ENCODE measurements around the gene CARS2. TPM values are rescaled to one million over a fixed set of nuclear protein-coding genes. Genes with fewer than 3 reads are reported as not detected.
A peak's percentile ranks its signal among the peaks of the same experiment; 100 is the strongest.

CARS2 gene
- total and polyA plus RNA-seq, 3 donors from 2014 or later: 60.4 to 116 (median 100) TPM

DNA sequence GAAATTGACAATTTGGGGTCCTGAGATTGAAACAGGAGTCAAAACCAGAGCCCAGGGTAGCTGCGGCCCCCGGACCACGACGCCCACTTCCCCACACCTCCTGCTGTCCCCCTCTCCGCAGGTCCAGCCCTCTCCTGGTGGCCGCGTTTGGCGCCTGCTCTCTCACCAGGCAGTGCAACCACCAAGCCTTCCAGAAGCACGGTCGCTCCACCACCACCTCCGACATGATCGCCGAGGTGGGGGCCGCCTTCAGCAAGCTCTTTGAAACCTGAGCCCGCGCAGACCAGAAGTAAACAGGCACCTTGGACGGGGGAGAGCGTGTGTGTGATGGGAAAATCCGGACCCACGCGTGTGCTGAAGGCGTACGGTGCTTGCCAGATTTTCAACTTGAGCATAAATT, 67.7 kb downstream of the CARS2 start:
- Histone ChIP-seq H3K27ac (no peak overlapping the region), H3K4me3 (no peak overlapping the region), H3K36me3 (ENCODE audit: low read depth, missing control alignments) (no peaks in the 10 kb centered on the region), H3K4me1 (peaks cover 15% of the 10 kb centered on the region), H3K9me3 (no peaks in the 10 kb centered on the region), H3K27me3 (no peaks in the 10 kb centered on the region)
- WGBS, 2 donors: 91% methylated on average over 18 to 23 of the region's 23 CpGs
- no peak for TF ChIP-seq POLR2A (IDR thresholded peaks at IDR 0.05)
- TF ChIP-seq CTCF (IDR thresholded peaks at IDR 0.05): no peak
- intact Hi-C loops (cut with DNase I; ENCODE audit: low total_unique reads): no loop called here
- DNase-seq: no peak

DNA sequence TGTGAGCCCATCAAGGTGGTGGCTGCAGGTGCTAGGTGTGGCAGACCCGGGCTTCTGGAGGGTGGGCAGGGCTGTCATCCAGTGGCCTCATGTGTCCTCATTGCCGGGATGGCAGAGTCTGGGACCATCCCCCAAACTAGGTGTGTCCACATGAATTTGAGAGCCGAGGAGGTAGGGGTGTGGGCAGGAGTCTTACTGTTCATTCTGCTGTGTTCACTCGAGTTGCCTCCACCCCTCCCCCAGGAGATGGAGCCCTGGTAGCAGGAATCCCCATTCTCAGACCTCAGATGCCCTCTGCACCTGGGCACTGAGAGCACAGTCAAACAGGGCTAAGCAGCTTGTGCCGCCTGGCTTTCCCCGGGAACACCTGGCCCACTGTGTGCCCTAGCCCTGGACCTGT, 68.2 kb downstream of the CARS2 start:
- WGBS, 2 donors: 80 to 100% methylated on average over 3 to 6 of the region's 6 CpGs
- TF ChIP-seq CTCF (IDR thresholded peaks at IDR 0.05) (no peak), POLR2A (IDR thresholded peaks at IDR 0.05) (no peak)
- H3K27me3 ChIP-seq: no peaks in the 10 kb centered on the region
- no peak overlapping the region for H3K27ac ChIP-seq
- intact Hi-C loops (cut with DNase I; ENCODE audit: low total_unique reads): no loop called here
- H3K4me3 ChIP-seq: no peak overlapping the region
- DNase-seq: no peak
- H3K4me1 ChIP-seq: peaks cover 15% of the 10 kb centered on the region
- H3K9me3 ChIP-seq: no peaks in the 10 kb centered on the region
- no peaks in the 10 kb centered on the region for H3K36me3 ChIP-seq (ENCODE audit: low read depth, missing control alignments)

DNA sequence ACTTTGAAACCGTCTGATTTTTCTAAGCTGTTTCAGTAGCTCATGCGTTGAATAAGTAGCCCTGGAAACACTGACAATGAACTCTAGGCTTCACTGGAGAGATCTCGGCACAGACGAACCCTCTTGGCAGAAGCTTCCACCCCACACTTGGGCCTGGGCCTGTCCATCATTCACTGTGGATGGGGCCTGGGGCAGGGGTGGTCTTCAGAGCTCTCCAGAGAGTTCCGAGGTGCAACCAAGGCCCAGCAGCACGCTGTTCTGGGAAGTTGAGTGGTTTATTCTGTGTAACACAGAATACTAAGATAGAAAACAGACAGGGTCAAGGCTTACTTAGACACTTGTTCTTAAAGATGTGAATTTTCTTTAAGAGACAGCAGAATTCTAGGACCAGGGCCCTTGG, 68.6 kb downstream of the CARS2 start:
- Histone ChIP-seq H3K36me3 (ENCODE audit: low read depth, missing control alignments) (no peaks in the 10 kb centered on the region), H3K9me3 (no peaks in the 10 kb centered on the region), H3K4me3 (no peak overlapping the region), H3K27me3 (no peaks in the 10 kb centered on the region), H3K27ac (no peak overlapping the region), H3K4me1 (peaks cover 15% of the 10 kb centered on the region)
- no peak for TF ChIP-seq POLR2A (IDR thresholded peaks at IDR 0.05)
- TF ChIP-seq CTCF (IDR thresholded peaks at IDR 0.05): no peak
- intact Hi-C loops (cut with DNase I; ENCODE audit: low total_unique reads): no loop called here
- WGBS, 2 donors: 84 to 93% methylated on average over 6 of the region's 6 CpGs
- DNase-seq: no peak

DNA sequence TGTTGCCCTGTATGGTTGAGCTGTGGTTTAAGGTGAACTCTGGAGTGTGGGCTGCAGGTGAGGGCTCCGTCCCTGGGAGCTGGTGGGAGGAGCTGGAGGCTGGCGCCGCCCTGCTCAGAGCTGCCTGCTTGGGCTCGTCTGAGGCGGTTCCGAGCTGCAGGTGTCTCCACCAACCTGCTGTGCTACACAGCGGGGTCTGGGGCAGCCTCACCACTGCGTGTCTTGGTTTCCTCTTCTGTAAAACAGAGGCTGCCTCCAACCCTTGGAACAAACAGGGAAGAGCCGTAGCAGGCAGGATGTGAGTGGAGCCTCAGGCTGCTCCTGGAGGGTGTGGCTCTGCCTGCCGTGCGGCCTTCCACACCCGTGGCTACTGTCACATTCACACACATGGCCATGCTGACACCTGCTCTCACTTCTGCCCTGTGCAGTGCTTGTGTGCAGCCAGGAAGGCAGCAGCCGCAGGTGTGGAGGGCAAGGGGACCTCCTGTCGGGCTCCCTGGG, 69.2 kb downstream of the CARS2 start:
- intact Hi-C loops (cut with DNase I; ENCODE audit: low total_unique reads): no loop called here
- TF ChIP-seq POLR2A (IDR thresholded peaks at IDR 0.05) (no peak), CTCF (IDR thresholded peaks at IDR 0.05) (no peak)
- H3K4me1 ChIP-seq: peaks cover 16% of the 10 kb centered on the region
- H3K9me3 ChIP-seq: no peaks in the 10 kb centered on the region
- no peak overlapping the region for H3K4me3 ChIP-seq
- H3K27ac ChIP-seq: no peak overlapping the region
- H3K36me3 ChIP-seq (ENCODE audit: low read depth, missing control alignments): no peaks in the 10 kb centered on the region
- H3K27me3 ChIP-seq: no peaks in the 10 kb centered on the region
- no peak for DNase-seq
- WGBS, 2 donors: 84 to 86% methylated on average over 4 to 14 of the region's 14 CpGs

GRCh38 chr13:110636053-110636475, 69.9 kb downstream of the CARS2 start:
- Histone ChIP-seq H3K27ac (no peak overlapping the region), H3K36me3 (ENCODE audit: low read depth, missing control alignments) (no peaks in the 10 kb centered on the region), H3K4me3 (no peak overlapping the region), H3K27me3 (no peaks in the 10 kb centered on the region), H3K4me1 (peaks cover 17% of the 10 kb centered on the region), H3K9me3 (no peaks in the 10 kb centered on the region)
- intact Hi-C loops (cut with DNase I; ENCODE audit: low total_unique reads): no loop called here
- DNase-seq: peak; percentile 61
- WGBS, 2 donors: 80 to 89% methylated on average over 16 of the region's 16 CpGs
- TF ChIP-seq CTCF (IDR thresholded peaks at IDR 0.05): no peak
- no peak for TF ChIP-seq POLR2A (IDR thresholded peaks at IDR 0.05)

All from testis (tissue), 3 donors.